ENCODE measurements around the gene LPAR1.
A peak's percentile ranks its signal among the peaks of the same experiment; 100 is the strongest.

Gene LPAR1

DNA sequence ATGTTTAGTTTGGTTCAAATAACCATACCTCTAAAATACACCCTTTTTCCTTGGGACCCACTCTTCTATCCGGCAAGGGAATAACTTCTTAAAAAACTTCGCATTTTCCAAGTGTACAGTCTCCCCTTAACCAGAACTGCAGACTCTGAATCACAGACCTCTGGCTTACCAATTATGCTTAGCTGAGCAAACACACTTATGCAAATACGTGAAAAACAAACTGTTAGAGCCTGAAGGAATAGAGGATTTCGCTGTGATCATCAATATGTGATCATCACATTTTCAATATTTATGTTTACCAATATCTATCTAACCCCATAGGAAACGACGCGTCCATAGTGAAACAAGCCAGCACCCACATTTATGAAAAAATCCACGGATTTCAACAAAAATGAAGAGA is 1.3 kb downstream of the LPAR1 start:
- no peak for DNase-seq

DNA sequence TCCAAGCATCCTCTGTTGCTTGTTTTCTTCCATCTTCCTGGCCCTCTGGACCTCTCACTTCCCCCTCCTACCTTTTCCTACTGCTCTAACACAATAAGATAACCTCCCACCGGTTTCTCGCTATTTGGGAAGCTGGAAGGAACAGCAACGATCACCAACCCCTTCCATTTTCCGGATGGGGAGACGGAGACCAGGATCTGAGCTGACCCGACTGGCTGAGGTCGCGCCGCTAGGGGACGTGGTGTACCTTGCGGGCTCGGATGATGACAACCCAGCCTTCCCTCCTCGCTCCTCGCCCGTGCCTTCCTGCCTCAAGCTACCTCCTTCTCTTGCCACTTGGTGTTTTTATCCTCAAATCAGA is 1.9 kb downstream of the LPAR1 start:
- no peak for DNase-seq

DNA sequence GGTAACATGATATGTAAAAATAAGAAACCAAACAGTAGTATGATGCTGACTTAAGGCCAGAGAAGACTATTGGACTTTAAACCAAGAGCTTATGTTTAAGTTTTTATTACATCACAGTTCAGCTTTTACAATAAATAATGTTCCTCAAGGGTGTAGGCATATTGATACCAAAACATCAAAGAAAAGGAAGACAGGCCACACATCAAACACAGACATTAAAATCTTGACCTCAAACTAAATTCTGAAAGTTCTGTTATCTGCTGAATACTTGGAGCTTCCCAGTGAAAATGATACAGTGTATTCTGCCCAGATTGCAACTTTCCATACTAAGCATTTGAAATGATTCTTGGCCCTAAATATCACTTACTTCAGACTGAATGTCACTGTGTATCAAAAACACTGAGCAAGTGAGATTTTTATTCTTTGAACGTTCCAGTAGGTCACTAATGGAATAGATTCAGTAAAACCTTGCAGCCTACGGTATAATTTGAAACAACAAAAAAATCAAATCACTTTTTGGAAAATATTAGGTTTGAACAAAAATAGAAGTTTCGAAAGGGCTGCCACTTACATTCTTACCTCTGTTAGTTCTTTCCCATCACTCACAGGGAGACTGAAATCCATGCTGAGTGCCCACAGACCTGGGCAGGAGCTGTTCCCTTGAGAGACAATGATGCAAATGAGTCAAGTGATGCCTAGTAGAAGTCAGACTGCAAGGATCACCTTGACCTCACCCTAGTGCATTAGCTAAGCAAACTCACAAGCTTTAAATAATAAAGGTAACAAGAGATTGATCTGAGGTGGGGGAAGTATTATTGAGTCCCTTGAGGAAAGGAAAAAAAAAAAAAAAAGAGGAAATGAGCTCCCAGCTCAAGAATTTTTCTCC is 2.5 kb downstream of the LPAR1 start:
- no peak for DNase-seq

DNA sequence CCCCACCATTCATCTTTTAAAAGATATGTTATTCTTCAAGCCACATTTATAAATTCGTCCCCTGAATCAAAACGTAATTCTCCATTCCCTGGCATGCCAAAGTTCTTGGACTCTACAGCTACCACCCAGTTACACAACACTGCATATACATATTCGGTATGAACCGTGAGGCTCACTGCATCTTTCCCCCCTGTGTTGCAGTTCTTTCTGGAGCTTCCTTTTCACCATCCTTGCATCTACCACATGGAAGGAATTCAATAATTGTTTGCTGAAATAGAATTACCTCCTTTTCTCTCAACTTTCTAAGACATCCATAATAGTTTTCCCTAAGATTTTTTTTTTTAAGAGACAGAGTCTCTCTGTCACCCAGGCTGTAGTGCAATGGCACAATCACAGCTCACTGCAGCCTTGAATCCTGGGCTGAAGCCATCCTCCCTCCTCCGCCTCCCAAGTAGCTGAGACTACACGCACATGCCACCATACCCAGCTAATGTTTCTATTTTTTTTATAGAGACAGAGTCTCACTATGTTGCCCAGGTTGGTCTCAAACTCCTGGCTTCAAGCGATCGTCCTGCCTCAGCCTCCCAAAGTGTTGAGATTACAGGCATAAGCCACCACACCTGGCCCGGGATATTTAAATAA is 3.3 kb downstream of the LPAR1 start:
- DNase-seq = no peak

DNA sequence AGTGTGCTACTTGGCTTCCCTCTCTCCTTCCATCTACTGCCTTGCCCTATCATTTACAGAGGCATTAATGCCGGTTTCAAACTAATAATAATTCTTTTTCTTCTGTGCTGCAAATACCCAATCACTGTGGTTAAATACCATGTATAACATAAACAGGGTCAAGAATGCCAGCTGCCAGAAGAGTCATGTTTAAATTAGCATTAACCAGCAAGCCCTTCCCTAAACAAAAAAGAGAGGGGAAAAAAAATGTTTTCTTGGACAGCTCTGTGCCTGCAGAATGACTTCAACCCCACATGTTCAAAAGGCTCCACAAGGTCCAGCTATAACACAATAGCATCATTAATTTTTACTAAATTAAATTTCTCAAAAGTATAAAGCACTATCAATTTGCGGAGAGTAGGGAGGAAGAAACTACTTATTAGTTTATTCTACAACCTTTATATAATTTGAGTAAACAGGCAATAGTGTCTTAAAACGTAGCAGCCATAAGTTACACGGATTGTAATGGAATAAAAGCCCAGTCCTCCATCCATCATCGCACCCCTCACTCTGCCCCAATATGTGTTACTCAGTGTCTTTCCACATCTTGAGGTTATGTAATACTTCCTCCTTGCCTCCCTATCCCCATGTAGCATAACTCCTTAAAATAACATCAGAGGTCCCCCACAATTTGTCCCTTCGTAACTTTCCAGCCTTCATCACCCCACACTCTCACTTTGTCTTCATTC is 3.9 kb downstream of the LPAR1 start:
- no peak for DNase-seq

DNA sequence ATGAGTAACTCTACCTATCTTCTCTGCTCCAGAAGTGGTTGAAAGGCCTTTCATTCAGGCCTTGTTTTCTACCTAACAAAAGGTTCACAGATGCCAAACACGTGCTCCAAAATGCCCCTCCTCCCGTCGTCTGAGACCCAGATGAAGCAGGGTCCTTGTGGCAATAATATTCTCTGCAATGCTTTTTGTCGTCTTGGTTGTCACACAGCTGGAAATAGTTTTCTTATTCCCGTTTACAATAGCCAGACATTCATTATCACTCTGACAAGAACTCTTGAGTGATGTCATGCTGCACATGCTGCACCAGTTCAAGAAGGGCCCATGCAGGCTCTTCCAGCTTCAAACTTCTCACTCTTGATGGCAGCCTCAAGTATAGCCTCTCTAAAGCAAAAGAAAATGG is 7.8 kb downstream of the LPAR1 start:
- DNase-seq = no peak

DNA sequence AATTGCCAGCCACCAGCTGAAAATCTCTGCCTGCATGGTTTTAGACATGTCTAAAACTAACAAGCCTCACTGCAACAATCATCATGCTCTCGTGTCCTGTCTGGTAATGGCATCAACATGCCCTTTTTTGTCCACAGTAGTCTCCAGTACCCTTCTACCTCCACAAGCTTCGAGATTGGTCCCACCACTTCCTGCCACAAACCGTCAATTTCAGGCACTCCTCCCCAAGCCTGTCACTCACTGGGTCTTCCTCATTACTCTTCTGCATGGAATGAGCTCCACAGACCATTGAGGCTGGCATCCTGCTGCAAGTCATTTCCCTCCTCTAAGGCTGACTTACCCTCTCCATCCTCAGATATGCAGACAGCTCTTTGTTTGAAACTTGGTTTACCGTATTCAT is 9.0 kb downstream of the LPAR1 start:
- DNase-seq = no peak

DNA sequence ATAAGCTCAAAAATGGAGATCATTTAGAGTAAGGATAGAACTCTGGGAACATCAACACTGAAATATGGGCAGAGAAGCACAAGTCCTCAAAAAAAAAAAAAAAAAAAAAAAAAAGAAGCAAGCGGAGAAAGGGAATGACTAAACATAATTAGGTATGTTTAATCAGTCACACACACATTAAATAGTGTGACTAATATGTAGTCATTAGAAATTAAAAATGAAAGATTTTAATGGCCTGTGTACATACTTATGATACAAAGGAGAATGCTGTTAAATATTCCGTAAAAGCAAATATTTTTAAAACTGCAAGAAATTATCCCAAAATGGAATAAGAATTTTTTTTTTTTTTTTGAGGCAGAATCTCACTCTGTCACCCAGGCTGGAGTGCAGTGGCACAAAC is 10.5 kb downstream of the LPAR1 start:
- DNase-seq = no peak

DNA sequence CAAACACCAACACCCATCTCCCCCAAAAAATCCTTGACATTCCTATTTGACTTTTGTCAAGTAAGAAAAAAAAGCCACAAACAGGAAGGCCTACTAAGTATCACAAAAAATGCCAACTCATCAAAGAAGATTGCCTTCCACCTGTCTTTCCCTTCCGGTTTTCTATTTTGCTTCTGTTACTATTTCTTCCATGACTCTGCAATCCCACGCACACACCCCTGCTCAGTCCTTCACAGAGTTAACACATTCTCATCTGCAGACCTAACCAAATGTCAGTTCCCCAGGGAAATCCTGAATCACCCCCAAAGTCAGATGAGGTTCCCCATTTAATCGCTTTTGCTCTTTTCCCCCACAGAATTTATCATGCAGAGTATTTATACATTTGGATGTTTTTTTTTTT is 15.1 kb downstream of the LPAR1 start:
- DNase-seq = no peak

DNA sequence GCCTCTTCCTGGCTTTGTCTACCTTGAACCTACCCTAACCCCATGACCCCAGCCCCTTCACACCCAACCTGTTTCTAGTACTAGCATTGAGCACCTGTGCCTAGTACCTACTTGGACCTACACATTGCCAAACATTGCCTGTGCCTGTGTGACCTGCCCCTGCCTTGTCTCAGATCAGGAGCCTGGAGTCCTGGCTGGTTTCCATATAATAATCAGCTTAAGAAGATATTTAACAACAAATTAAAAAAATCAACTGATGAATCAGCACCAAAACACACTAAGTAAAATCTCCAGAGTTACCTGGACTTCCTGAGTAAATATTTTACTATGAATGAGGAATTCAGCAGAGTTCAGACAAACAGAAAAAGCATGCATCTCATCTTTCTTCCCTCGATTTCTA is 17.7 kb downstream of the LPAR1 start:
- DNase-seq = no peak

DNA sequence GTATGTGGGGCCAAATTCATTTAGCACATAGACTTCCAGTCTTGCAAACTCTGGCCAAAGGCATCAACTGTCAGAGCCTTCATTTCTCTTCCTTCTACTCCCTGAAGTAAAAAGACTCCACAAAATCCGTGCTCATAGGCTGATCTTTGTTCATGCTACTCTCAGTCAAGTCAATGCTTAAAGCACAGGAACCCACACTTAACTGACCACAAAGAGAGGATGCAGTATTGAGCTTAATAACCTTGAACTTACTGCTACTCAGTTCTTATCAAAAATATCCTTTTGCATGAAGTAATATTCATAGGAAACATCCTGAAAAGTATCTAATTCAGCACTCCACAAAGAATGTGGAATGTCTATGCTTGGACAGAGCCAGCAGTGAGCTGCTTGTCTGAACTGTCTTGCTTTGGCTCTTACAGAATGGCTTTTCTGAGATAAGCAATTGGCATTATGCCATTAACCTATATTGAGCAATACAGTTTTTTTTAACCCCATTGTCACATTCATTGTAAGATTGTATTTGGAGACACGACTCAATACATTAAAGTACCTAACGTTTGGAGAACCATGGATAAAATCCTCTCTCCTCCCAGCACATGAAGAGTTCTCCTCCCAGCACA is 21.7 kb downstream of the LPAR1 start:
- DNase-seq = no peak

DNA sequence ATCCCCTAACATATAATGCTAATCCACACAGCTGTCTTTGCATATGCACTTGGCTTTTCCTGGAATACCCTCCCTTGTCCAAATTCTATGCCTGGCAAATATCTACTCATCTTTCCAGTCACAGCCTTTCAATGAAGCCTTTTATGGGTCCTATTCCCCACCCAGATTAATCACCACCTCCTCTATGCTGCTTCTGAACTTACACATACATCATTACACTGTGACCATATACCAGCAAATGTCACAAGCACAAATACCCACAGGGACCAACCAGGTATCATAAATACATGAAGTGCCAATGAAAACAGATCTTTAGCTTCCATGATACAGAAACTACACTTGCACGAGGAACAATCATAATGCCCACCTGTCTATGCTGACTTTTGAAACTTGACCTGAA is 22.3 kb downstream of the LPAR1 start:
- DNase-seq = peak; percentile 92

DNA sequence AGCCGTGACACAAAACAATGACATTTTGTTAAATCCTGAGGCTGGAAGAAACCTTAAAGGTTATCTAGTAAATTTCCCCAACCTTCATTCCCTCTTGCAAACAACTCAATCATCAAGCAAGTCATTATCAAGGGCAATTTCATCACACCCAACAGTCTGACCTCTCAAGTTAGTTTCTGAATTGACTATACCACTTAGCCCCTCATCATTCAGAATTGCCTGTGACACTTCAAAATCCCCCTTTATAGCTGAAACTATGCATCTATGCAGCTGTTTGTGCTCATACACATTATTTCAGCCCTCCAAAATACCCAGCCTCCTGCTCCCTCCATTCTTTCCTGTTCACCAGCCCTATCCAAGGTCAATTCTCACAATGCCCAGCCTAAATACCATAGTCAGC is 24.6 kb downstream of the LPAR1 start:
- DNase-seq = no peak

DNA sequence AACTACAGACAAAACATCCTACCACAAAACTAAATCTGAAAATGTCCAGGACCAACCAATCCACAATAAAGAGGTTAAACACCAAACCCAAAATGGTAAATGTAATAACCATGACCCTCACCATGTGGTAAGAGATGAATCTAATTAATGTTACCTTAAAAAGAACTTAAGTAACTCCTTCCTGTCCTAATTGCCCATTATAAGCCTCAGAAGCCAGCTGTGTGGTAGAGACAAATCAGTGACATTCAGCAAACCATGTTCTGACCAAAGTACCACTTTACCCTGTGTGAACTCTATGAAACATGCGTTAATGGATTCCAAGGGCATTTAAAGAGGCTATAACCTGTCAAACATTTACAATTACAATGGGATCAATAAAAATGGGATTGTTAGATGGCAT is 25.0 kb downstream of the LPAR1 start:
- DNase-seq = no peak

DNA sequence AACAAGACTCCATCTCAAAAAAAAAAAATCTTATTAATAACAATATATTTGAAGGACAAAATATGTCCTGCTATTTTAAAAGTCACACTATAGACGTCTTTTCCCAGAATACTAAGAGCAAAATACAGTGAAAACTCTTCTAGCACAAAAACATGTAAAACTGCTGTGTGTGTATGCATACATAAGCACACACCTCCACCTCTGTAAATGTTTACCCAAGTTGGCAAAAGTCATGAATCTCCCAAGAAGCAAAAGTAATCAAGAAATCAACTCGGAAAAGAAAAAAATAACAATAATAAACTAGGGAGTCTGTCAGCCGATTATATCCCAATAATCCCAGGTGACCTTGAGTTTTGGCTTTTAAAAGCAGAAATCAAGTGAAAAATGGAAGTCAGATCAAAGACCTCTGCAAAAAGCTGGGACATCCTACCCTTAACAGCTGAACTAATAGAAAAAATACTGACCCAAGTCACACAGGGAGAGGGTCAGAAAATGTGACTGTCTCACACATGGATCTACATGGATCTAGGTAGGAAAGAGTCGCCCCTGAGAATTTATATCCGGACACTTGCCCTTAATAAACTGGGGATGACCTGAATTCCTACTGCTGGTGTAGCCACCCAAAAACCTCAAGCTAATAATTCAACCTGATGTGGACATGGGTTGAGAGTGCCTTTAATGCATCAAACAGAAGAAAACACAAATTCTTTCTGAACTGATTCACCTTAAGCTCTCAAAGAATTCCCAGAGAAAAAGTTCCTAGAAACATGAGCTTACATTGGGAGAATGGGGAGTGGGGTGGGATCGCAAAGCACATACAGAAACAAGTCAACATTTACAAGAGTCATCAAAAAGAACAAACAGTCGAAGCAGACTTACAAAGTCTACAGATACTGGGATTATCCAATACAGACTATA is 29.9 kb downstream of the LPAR1 start:
- no peak for DNase-seq

DNA sequence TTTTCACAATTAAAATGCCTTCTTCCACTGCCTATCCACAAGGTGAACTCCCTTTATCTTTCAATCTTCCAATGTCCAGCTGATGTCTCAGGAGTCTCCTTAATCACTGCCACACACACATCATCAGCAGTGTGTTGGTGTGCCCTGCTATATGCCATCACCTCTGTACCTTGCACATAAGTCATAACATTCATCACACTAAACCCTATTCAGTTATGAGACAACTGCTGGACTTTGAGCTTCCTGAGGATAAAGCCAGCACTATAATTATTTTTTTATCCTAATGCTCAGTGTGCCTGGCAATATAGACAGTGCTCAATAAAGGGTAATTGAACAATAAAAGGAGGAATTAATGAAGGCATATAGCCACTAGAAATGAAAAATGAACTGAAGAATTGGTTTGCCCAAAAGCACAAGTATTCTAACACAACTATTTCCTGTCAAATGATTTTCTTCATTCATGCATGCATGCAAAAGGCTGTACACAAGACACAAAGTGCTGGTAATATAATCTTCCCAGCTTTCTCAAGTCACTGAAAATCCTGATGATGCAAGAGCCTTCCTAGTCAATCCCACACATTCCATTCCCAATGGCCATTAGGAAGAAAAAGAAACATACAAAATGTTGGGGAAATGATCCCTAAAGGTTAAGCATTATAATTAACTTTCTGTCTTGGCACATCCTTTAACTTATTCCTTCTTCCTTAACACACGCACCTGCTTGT is 32.4 kb downstream of the LPAR1 start:
- no peak for DNase-seq

DNA sequence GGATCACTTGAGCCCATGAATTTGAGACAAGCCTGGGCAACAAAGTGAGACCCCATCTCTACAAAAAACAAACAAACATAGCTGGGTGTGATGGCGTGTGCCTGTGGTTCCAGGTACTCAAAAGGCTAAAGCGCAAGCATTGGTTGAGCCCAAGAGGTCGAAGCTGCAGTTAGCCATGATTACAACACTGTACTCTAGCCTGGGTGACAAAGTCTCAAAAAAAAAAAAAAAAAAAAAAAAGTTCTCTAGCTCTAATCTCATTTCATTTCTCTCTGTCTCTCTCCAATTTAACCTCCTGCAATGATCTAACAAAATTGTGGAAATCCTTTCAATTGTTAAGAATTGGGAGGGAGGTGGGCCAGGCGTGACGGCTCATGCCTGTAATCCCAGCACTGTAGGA is 33.3 kb downstream of the LPAR1 start:
- no peak for DNase-seq

DNA sequence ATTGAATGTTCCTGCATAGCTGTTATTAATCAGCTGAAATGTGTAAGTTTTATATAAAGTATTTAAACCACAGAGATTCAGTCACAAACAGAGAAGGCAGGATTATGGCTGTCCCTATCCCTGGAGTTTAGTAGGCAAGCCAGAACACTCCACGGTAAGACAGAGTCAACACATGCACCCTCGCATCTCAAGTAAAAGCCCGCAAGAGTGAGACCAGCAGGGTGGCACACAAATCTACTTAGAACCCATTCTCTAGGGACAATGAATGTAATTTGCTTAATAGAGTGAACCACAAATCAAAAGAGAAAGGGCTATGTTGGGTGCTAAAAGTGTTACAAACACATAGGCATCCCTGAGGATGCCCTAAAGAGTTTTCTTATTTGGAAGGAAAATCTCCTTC is 35.1 kb downstream of the LPAR1 start:
- no peak for DNase-seq

DNA sequence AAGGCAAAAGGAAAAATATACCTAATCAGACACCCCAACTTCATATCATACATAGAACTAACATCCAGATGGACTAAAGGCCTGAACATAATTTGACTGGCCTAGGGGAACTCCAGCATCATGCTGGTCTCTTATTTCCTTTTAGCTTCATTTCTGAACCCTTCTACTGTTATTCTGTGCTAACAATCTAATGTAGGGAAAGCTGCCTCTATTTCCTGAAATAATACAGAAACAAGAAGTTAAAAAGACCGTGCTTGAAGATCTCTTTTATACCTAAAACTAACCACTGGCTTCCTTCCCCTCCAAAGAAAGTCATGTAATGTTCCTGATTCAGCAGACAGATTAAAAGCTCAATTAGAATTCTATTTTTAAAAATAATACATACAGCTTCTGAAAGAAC is 36.7 kb downstream of the LPAR1 start:
- DNase-seq = no peak

DNA sequence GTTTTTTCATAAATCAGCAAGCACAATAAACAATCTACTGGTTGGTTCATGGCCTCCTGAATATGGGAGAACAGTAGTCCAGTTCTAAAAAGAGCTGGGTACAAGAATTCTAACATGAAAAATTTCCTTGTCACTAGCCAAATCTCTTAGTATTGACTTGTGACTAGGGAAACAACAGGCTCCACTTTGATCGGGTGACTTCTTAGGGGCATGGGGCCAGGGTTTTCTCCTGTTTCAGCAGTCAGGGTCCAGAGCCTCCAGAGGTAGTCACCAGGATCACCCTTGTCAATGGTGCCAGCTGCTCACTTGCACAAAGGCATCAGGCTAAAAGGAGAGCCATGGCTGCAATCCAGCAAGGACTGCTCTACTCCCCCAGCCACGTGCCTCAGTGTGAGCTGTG is 38.1 kb downstream of the LPAR1 start:
- no peak for DNase-seq

DNA sequence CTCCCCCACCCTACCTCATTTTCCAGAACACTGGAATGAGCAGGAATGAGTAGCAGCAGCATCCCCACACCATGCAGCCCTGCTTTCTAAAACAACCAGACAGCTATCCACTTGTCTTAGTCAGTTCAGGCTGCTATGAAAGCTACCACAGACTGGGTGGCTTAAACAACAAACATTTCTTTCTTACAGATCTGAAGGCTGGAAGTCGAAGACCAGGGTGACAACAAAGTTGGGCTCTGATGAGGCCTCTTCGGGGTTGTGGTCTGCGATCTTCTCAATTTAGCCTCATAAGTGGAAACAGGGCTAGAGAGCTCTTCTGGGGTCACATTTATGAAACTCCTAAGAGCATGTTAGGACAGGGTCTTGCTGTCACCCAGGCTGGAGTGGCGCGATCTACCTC is 38.9 kb downstream of the LPAR1 start:
- no peak for DNase-seq

DNA sequence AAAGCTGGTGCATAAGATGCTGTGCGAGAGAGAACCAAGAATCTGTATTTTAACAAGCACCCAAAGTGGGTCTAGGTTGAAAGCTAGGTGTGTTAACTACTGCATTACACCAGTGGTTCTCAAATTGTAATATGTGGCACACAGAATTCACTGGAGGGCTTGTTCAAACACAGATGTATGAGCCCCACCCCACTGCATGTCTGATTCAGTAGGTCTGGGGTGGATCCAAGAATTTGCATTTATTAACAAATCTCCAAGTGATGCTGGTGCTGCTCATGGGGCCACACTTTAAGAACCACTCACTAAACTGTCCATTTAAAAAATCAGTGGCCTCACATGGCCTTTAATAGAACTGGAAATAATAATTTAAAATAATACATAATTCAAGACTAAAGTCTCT is 40.4 kb downstream of the LPAR1 start:
- no peak for DNase-seq

All from SHP77 treated with DMSO at 0.1 percent for 48 hours (cell line).